ENCODE data around the gene ABCA9. TPM values are rescaled to one million over a fixed set of nuclear protein-coding genes. Genes with fewer than 3 reads are reported as not detected.

Gene ABCA9
- total and polyA plus RNA-seq, 2 of the 13 experiments (the other 11 are each of a cell fraction or from before 2014, with no cell fraction given): 0.04 TPM; not detected in 1

- TF ChIP-seq ZNF260 (CRISPR knock-in tag; IDR thresholded peaks at IDR 0.05; ENCODE audit: borderline replicate concordance, low read depth) (no peak), ZNF20 (CRISPR knock-in tag; IDR thresholded peaks at IDR 0.05) (no peak), SYNCRIP (IDR thresholded peaks at IDR 0.05; ENCODE audit: insufficient read depth, low read depth, low read length) (no peak), ZNF496 (CRISPR knock-in tag; IDR thresholded peaks at IDR 0.05; ENCODE audit: insufficient replicate concordance) (no peak), ZNF17 (CRISPR knock-in tag; IDR thresholded peaks at IDR 0.05) (no peak), EHMT2 (IDR thresholded peaks at IDR 0.05; ENCODE audit: borderline replicate concordance, low read depth, low read length) (no peak), ZNF737 (CRISPR knock-in tag; IDR thresholded peaks at IDR 0.05; ENCODE audit: borderline replicate concordance) (no peak), KLF13 (CRISPR knock-in tag; IDR thresholded peaks at IDR 0.05) (no peak), TERF1 (CRISPR knock-in tag; IDR thresholded peaks at IDR 0.05) (no peak), FOSL2 (CRISPR knock-in tag; IDR thresholded peaks at IDR 0.05) (no peak), ZNF841 (CRISPR knock-in tag; IDR thresholded peaks at IDR 0.05; ENCODE audit: borderline replicate concordance) (no peak), CBX1 (IDR thresholded peaks at IDR 0.05; ENCODE audit: low read depth) (no peak), ZBTB7B (CRISPR knock-in tag; IDR thresholded peaks at IDR 0.05) (no peak), ATF7-NPFF (CRISPR knock-in tag; IDR thresholded peaks at IDR 0.05; ENCODE audit: low read depth) (no peak), ZNF615 (CRISPR knock-in tag; IDR thresholded peaks at IDR 0.05; ENCODE audit: borderline replicate concordance) (no peak), ZBTB37 (CRISPR knock-in tag; IDR thresholded peaks at IDR 0.05) (no peak), ZNF629 (CRISPR knock-in tag; conservative IDR thresholded peaks at IDR 0.05) (no peak), TCF12 (IDR thresholded peaks at IDR 0.05) (no peak), TCF12 (CRISPR knock-in tag; IDR thresholded peaks at IDR 0.05) (no peak), PAF1 (CRISPR knock-in tag; IDR thresholded peaks at IDR 0.05) (no peak), PHB2 (IDR thresholded peaks at IDR 0.05; ENCODE audit: partially characterized antibody) (no peak), RARG (CRISPR knock-in tag; IDR thresholded peaks at IDR 0.05; ENCODE audit: low read depth) (no peak), TFDP2 (CRISPR knock-in tag; IDR thresholded peaks at IDR 0.05) (no peak), EED (CRISPR knock-in tag; IDR thresholded peaks at IDR 0.05) (no peak), ELF4 (CRISPR knock-in tag; IDR thresholded peaks at IDR 0.05; ENCODE audit: borderline replicate concordance) (no peak)
Observed at GRCh38 chr17:69018022-69018615, 42.6 kb downstream of the ABCA9 start (continued).
